Effector memory CD4-positive, alpha-beta T cell (primary cell): Measurements from ENCODE around the gene MCF2L2.

ENCODE experiments used
- DNase-seq, 3 donors: peaks; one replicate each; pipeline ENCODE4 v3.0.0-alpha.2; 2020
- H3K27ac ChIP-seq: 2 replicates; pipeline ENCODE4 v1.7.0; 2013; ENCODE audit warnings: mild to moderate bottlenecking, low read length, moderate library complexity; ENCODE audit not compliant: insufficient read depth, poor library complexity, severe bottlenecking
- H3K27me3 ChIP-seq: replicated peaks from 2 replicates; pipeline ENCODE4 v1.7.0; 2013; ENCODE audit warnings: mild to moderate bottlenecking, low read length; ENCODE audit not compliant: insufficient read depth, control insufficient read depth, poor library complexity, severe bottlenecking
- H3K36me3 ChIP-seq: 2 replicates; pipeline ENCODE4 v1.7.0; 2013; ENCODE audit warnings: mild to moderate bottlenecking, low read length, moderate library complexity; ENCODE audit not compliant: control insufficient read depth, insufficient read depth
- H3K4me1 ChIP-seq: 2 replicates; pipeline ENCODE4 v1.7.0; 2013; ENCODE audit warnings: low read length, mild to moderate bottlenecking; ENCODE audit not compliant: control insufficient read depth, insufficient read depth, poor library complexity, severe bottlenecking
- H3K4me3 ChIP-seq: 2 replicates; pipeline ENCODE4 v1.7.0; 2013; ENCODE audit warnings: low read length, low read depth, mild to moderate bottlenecking; ENCODE audit not compliant: insufficient read depth, poor library complexity, severe bottlenecking
- H3K9me3 ChIP-seq: 2 replicates; pipeline ENCODE4 v1.7.0; 2013; ENCODE audit warnings: mild to moderate bottlenecking, low read length, moderate library complexity; ENCODE audit not compliant: control insufficient read depth

The MCF2L2 gene

GRCh38 chr3:183396662-183397391 lies 31.6 kb downstream of the MCF2L2 start:
- no peak for DNase-seq
- no peaks in the 10 kb centered on the region for H3K4me1 ChIP-seq
- H3K4me3 ChIP-seq: no peak overlapping the region
- no peaks in the 10 kb centered on the region for H3K9me3 ChIP-seq
- no peaks in the 10 kb centered on the region for H3K36me3 ChIP-seq
- H3K27me3 ChIP-seq: no peaks in the 10 kb centered on the region
- H3K27ac ChIP-seq: no peak overlapping the region

- H3K27ac ChIP-seq: no peak overlapping the region
- no peaks in the 10 kb centered on the region for H3K27me3 ChIP-seq
- no peak for DNase-seq
- H3K9me3 ChIP-seq: no peaks in the 10 kb centered on the region
- H3K4me3 ChIP-seq: no peak overlapping the region
- H3K4me1 ChIP-seq: no peaks in the 10 kb centered on the region
- H3K36me3 ChIP-seq: peaks cover 3% of the 10 kb centered on the region
These were observed 34.3 kb downstream of the MCF2L2 start for GRCh38 chr3:183394150-183394549.

- H3K27ac ChIP-seq: no peak overlapping the region
- no peaks in the 10 kb centered on the region for H3K9me3 ChIP-seq
- H3K4me1 ChIP-seq: no peaks in the 10 kb centered on the region
- no peak overlapping the region for H3K4me3 ChIP-seq
- no peak for DNase-seq
- no peaks in the 10 kb centered on the region for H3K27me3 ChIP-seq
- H3K36me3 ChIP-seq: peaks cover 3% of the 10 kb centered on the region
These were observed 34.8 kb downstream of the MCF2L2 start for GRCh38 chr3:183393625-183394024.

- Histone ChIP-seq H3K9me3 (no peaks in the 10 kb centered on the region), H3K27me3 (no peaks in the 10 kb centered on the region), H3K4me3 (no peak overlapping the region), H3K36me3 (peaks cover 3% of the 10 kb centered on the region), H3K4me1 (no peaks in the 10 kb centered on the region), H3K27ac (no peak overlapping the region)
- no peak for DNase-seq
These were observed 36.0 kb downstream of the MCF2L2 start for GRCh38 chr3:183392186-183393034.

- H3K4me3 ChIP-seq: no peak overlapping the region
- peaks cover 3% of the 10 kb centered on the region for H3K36me3 ChIP-seq
- no peak overlapping the region for H3K27ac ChIP-seq
- no peaks in the 10 kb centered on the region for H3K9me3 ChIP-seq
- H3K27me3 ChIP-seq: no peaks in the 10 kb centered on the region
- H3K4me1 ChIP-seq: no peaks in the 10 kb centered on the region
- DNase-seq: no peak
These were observed 37.0 kb downstream of the MCF2L2 start for GRCh38 chr3:183391460-183391859.

GRCh38 chr3:183390844-183391243 lies 37.6 kb downstream of the MCF2L2 start:
- DNase-seq: no peak
- H3K27me3 ChIP-seq: no peaks in the 10 kb centered on the region

GRCh38 chr3:183388213-183388895 lies 40.1 kb downstream of the MCF2L2 start:
- Histone ChIP-seq H3K36me3 (peaks cover 3% of the 10 kb centered on the region), H3K4me3 (no peak overlapping the region), H3K9me3 (no peaks in the 10 kb centered on the region)

More at GRCh38 chr3:183390844-183391243, 37.6 kb downstream of the MCF2L2 start:
- Histone ChIP-seq H3K36me3 (peaks cover 3% of the 10 kb centered on the region), H3K9me3 (no peaks in the 10 kb centered on the region), H3K27ac (no peak overlapping the region), H3K4me3 (no peak overlapping the region), H3K4me1 (no peaks in the 10 kb centered on the region)

GRCh38 chr3:183387797-183388196 lies 40.6 kb downstream of the MCF2L2 start:
- no peaks in the 10 kb centered on the region for H3K4me1 ChIP-seq
- H3K36me3 ChIP-seq: peaks cover 3% of the 10 kb centered on the region
- no peak overlapping the region for H3K27ac ChIP-seq
- H3K9me3 ChIP-seq: no peaks in the 10 kb centered on the region
- no peak for DNase-seq
- no peaks in the 10 kb centered on the region for H3K27me3 ChIP-seq
- no peak overlapping the region for H3K4me3 ChIP-seq

More at GRCh38 chr3:183388213-183388895, 40.1 kb downstream of the MCF2L2 start:
- H3K27ac ChIP-seq: no peak overlapping the region
- H3K4me1 ChIP-seq: no peaks in the 10 kb centered on the region
- no peaks in the 10 kb centered on the region for H3K27me3 ChIP-seq
- DNase-seq: no peak

- peaks cover 3% of the 10 kb centered on the region for H3K36me3 ChIP-seq
- no peaks in the 10 kb centered on the region for H3K4me1 ChIP-seq
- H3K9me3 ChIP-seq: no peaks in the 10 kb centered on the region
- no peak overlapping the region for H3K27ac ChIP-seq
- H3K4me3 ChIP-seq: no peak overlapping the region
- no peak for DNase-seq
- H3K27me3 ChIP-seq: no peaks in the 10 kb centered on the region
These were observed 41.8 kb downstream of the MCF2L2 start for GRCh38 chr3:183386651-183387050.
